ENCODE results near the gene EIF4E.

- TF ChIP-seq POLR2A (IDR thresholded peaks at IDR 0.05) (no peak), CTCF (IDR thresholded peaks at IDR 0.05) (peak in 2 of 3 donors; percentile 7 to 27)
Observed at GRCh38 chr4:98928505-98929340, at the start of gene EIF4E.
